ENCODE results near the gene ARID5B.

GRCh38 chr10:62075414-62075813 lies 173.9 kb downstream of the ARID5B start:
- TF ChIP-seq CTCF (conservative IDR thresholded peaks at IDR 0.05; ENCODE audit: low read length): no peak
- no peak for TF ChIP-seq EZH2phosphoT487 (IDR thresholded peaks at IDR 0.05; ENCODE audit: borderline replicate concordance)
